NAMALWA (cell line): ENCODE results near the gene PLEKHA3.
"Not testable (repeated sequence)": the region's sequence is repeated elsewhere in the genome, so short reads cannot be mapped to it uniquely, and the experiment has no call there.

ENCODE experiments used
- DNase-seq: peaks from one replicate; pipeline ENCODE4 v3.0.0-alpha.2; 2015; ENCODE audit warnings: low spot score

Gene PLEKHA3

GRCh38 chr2:178480227-178481181 is at the start of gene PLEKHA3:
Gene PLEKHA3, plus strand, starts transcription at chr2:178480457. Its CDS starts 413 bp downstream, at chr2:178480870.
- peak; percentile 77 for DNase-seq

GRCh38 chr2:178436662-178437061 is 43.6 kb upstream of the PLEKHA3 start:
- DNase-seq, result no peak

GRCh38 chr2:178441426-178441825 is 38.8 kb upstream of the PLEKHA3 start:
- no peak for DNase-seq

- peak; percentile 59 for DNase-seq
Measured at GRCh38 chr2:178448968-178449661, 31.1 kb upstream of the PLEKHA3 start.

- DNase-seq, result peak; percentile 63
Measured at GRCh38 chr2:178449700-178450523, 30.3 kb upstream of the PLEKHA3 start.

- peak; percentile 88 for DNase-seq
Measured at GRCh38 chr2:178450524-178450773, 29.8 kb upstream of the PLEKHA3 start.

- peak; percentile 95 for DNase-seq
Measured at GRCh38 chr2:178450774-178451525, 29.3 kb upstream of the PLEKHA3 start, which contains the start of the genes PJVK and PRKRA. Gene PJVK, plus strand, starts transcription at chr2:178451378. Its CDS starts 2,032 bp downstream, at chr2:178453410. Gene PRKRA, minus strand, starts transcription at chr2:178451175. Its CDS starts 145 bp downstream, at chr2:178451030.

GRCh38 chr2:178452334-178452733 is 27.9 kb upstream of the PLEKHA3 start:
- DNase-seq, result no peak

- no peak for DNase-seq
Measured at GRCh38 chr2:178452870-178453269, 27.4 kb upstream of the PLEKHA3 start.

- DNase-seq, result no peak
Measured at GRCh38 chr2:178455947-178456346, 24.3 kb upstream of the PLEKHA3 start.

- DNase-seq, result no peak
Measured at GRCh38 chr2:178457390-178457886, 22.8 kb upstream of the PLEKHA3 start.

- DNase-seq, result no peak
Measured at GRCh38 chr2:178469219-178469849, 10.9 kb upstream of the PLEKHA3 start.

GRCh38 chr2:178471313-178471712 is 8.9 kb upstream of the PLEKHA3 start:
- not testable (repeated sequence) for DNase-seq

GRCh38 chr2:178473373-178473772 is 6.9 kb upstream of the PLEKHA3 start:
- no peak for DNase-seq

GRCh38 chr2:178473931-178474330 is 6.3 kb upstream of the PLEKHA3 start:
- no peak for DNase-seq

GRCh38 chr2:178474560-178474959 is 5.7 kb upstream of the PLEKHA3 start:
- DNase-seq, result no peak

- DNase-seq, result no peak
Measured at GRCh38 chr2:178476477-178476876, 3.8 kb upstream of the PLEKHA3 start.

GRCh38 chr2:178477443-178478129 is 2.7 kb upstream of the PLEKHA3 start:
- DNase-seq, result no peak

- no peak for DNase-seq
Measured at GRCh38 chr2:178478130-178478438, 2.2 kb upstream of the PLEKHA3 start.
